Activated B cell treated with CpG ODN at 0.5 μM for 24 hours (primary cell): ENCODE measurements around the gene UFC1. TPM values are rescaled to one million over a fixed set of nuclear protein-coding genes. Genes with fewer than 3 reads are reported as not detected.

Experiments
- ATAC-seq: fragments of 200-7000 bp; cut with Tn5 transposase; one replicate; pipeline ENCODE4 v1.10.0; 2021; ENCODE audit warnings: low read depth, mild to moderate bottlenecking, moderate library complexity
- CTCF ChIA-PET: fragments of 350-600 bp; sonication (Branson Sonifier 250); formaldehyde crosslinking; loops from one replicate; lab custom pipeline; 2021; ENCODE audit warnings: antibody characterized with exemption; lab: Charles Lee
- POLR2A ChIA-PET: fragments of 350-600 bp; sonication (Branson Sonifier 250); formaldehyde crosslinking; loops from one replicate; lab custom pipeline; 2021; ENCODE audit warnings: antibody characterized with exemption; lab: Charles Lee
- DNase-seq: peaks from one replicate; pipeline ENCODE4 v3.0.0; 2022
- H3K27ac Mint-ChIP-seq: one replicate; pipeline ENCODE4 v1.8.0; 2020; ENCODE audit warnings: mixed read lengths
- H3K27me3 Mint-ChIP-seq: one replicate; pipeline ENCODE4 v1.8.0; 2021; ENCODE audit warnings: mixed read lengths
- H3K36me3 Mint-ChIP-seq: one replicate; pipeline ENCODE4 v1.8.0; 2021; ENCODE audit warnings: low read depth, mixed read lengths
- H3K4me1 Mint-ChIP-seq: one replicate; pipeline ENCODE4 v1.8.0; 2021; ENCODE audit warnings: mixed read lengths
- H3K4me3 Mint-ChIP-seq: one replicate; pipeline ENCODE4 v1.8.0; 2020; ENCODE audit warnings: mild to moderate bottlenecking, mixed read lengths
- H3K9me3 Mint-ChIP-seq: one replicate; pipeline ENCODE4 v1.8.0; 2020; ENCODE audit warnings: mixed read lengths
- intact Hi-C: fragments of 100-400 bp; cut with micrococcal nuclease; formaldehyde crosslinking; loops from one replicate; pipeline ENCODE4 v1.15.1; 2024
- total RNA-seq: library from RNA; stranded (reverse); gene quantifications from 2 replicates; pipeline ENCODE4 v1.2.3, GENCODE V29; 2022
- TF ChIP-seq, protein P1 (sequence below): fragments of 200-600 bp; IDR thresholded peaks from one replicate; pipeline ENCODE4 v1.8.0; 2022; ENCODE audit warnings: antibody characterized with exemption, mild to moderate bottlenecking

Gene UFC1
- total RNA-seq, 1 donor from 2014 or later: 107 TPM

DNA sequence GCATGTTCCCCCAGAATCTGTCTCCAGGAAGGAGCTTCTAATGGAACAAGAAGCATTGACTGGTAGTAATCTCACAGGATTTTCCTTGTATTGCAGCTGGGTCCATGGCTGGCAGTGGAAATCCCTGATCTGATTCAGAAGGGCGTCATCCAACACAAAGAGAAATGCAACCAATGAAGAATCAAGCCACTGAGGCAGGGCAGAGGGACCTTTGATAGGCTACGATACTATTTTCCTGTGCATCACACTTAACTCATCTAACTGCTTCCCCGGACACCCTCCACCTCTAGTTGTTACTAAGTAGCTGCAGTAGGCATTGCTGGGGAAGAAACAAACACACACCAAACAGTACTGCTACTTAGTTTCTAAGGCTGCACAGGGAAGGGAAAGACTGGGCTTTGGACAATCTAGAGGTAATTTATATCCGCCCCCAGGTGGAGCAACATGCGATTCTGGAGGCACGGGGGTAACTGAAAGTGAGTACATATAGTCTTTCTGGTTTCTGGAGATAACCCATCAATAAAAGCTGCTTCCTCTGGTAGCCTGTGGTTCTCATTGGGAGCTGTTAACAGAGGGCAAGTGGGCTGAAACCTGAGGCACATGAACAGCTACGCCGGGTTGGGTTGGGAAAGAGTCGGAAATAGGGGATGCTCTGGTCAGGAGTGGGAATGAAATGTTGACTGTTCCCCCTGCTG, 4.7 kb downstream of the UFC1 start:
- no peak for DNase-seq
- Mint-ChIP-seq H3K27ac (peak overlapping the region; percentile 91), H3K36me3 (peaks cover 61% of the 10 kb centered on the region), H3K27me3 (no peaks in the 10 kb centered on the region), H3K4me3 (peak overlapping the region; percentile 93), H3K4me1 (peaks cover 55% of the 10 kb centered on the region), H3K9me3 (no peaks in the 10 kb centered on the region)
- ChIA-PET POLR2A (interaction anchor here (0.6 to 3.2 kb wide), 7 partner anchors 9 to 168 kb away, joined by 3 to 13 read pairs (median 4); partner anchors contain the start of genes B4GALT3, DEDD, NDUFS2 and TSTD1), CTCF (interaction anchor here (1.1 kb wide), 1 partner anchor 160 kb away, joined by 3 read pairs; no protein-coding TSS in a partner anchor)
- TF ChIP-seq, protein P1, sequence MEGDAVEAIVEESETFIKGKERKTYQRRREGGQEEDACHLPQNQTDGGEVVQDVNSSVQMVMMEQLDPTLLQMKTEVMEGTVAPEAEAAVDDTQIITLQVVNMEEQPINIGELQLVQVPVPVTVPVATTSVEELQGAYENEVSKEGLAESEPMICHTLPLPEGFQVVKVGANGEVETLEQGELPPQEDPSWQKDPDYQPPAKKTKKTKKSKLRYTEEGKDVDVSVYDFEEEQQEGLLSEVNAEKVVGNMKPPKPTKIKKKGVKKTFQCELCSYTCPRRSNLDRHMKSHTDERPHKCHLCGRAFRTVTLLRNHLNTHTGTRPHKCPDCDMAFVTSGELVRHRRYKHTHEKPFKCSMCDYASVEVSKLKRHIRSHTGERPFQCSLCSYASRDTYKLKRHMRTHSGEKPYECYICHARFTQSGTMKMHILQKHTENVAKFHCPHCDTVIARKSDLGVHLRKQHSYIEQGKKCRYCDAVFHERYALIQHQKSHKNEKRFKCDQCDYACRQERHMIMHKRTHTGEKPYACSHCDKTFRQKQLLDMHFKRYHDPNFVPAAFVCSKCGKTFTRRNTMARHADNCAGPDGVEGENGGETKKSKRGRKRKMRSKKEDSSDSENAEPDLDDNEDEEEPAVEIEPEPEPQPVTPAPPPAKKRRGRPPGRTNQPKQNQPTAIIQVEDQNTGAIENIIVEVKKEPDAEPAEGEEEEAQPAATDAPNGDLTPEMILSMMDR: no peak
- ATAC-seq: no peak
- intact Hi-C loops: loop anchor here (1.0 to 2.0 kb wide), 4 partner anchors 34 to 113 kb away; partner anchors contain the start of genes NIT1, PFDN2 and USF1

DNA sequence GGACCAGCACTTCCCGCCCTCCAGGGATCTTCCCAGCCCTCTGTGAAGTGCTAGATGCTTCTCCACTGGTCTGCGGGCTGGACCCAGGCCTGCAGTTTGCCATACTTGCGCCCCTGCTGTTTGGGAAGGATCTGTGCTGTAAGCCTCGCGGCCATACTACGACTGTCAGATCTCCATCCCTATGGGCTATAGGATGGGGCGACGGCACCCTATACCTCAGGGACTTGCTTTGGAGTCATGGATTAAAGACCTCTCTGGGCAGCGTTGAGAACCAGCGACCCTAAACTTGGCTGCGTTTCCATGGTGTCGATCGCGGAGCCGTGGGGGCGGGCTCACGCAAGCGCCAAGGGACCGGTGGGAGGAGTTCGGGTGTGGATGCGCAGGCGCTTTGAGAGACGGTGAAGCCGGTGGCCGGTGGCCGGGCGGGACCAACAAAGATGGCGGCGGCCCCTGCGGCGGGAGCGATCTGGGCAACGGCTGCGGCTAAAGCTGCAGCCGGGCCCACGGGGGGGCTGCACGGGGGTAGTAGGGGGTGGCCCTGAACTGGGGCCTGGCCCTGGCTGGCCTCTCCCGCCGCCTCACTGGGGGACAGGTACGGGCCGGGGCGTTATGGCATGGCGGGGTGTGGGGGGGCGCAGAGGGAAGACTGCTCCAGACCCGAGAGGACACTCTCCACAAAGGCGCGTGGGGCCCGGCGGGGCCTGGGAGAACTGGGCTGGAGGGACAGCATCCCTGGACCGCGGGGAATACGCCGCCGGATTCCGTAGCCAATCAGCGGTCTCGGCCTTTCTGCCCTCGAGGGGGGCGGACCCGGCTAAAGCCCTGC, 5.5 kb downstream of the UFC1 start, which contains the start of gene USP21:
Gene USP21, plus strand, starts transcription at position 414 of the 826 bp plus-strand sequence. CDS start 1,141 bp downstream, outside the sequence.
- Mint-ChIP-seq H3K36me3 (peaks cover 61% of the 10 kb centered on the region), H3K27me3 (no peaks in the 10 kb centered on the region), H3K4me1 (peaks cover 48% of the 10 kb centered on the region), H3K9me3 (no peaks in the 10 kb centered on the region), H3K4me3 (peak within 1 kb of the TSS; percentile 93), H3K27ac (peak within 1 kb of the TSS; percentile 91)
- TF ChIP-seq, protein P1: no peak
- ATAC-seq: peak; percentile 95
- POLR2A ChIA-PET: interaction anchor here (0.6 to 3.2 kb wide), 5 partner anchors 8 to 169 kb away, joined by 3 to 13 read pairs (median 4); partner anchors contain the start of genes DEDD, NDUFS2 and TSTD1
- intact Hi-C loops: loop anchor here (1.0 to 2.0 kb wide), 4 partner anchors 33 to 114 kb away; partner anchors contain the start of genes NIT1, PFDN2 and USF1
- peak; percentile 93 for DNase-seq
- CTCF ChIA-PET: no interaction called here

DNA sequence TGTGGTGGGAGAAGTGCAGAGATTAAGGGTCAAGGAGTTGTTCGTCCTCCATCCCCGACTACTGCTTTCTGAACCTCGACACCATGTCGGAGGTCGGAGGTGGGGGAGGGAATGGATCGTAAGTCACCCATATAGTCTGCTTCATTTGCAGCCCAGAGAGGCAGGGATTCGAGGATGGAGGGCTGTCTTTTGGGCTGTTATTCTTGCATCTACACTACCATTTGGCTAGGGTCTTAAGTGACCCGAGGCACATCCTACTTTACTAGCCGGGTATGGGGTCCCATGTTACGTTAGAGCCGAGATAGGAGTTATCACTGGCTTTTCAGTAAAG, 6.1 kb downstream of the UFC1 start:
- H3K27ac Mint-ChIP-seq: peak overlapping the region; percentile 91
- H3K9me3 Mint-ChIP-seq: no peaks in the 10 kb centered on the region
- H3K4me3 Mint-ChIP-seq: peak overlapping the region; percentile 93
- ChIA-PET POLR2A (interaction anchor here (3.2 kb wide), 1 partner anchor 42 kb away, joined by 13 read pairs; the partner anchor contains the start of gene NDUFS2), CTCF (no interaction called here)
- peaks cover 45% of the 10 kb centered on the region for H3K4me1 Mint-ChIP-seq
- intact Hi-C loops: loop anchor here (1.0 to 2.0 kb wide), 4 partner anchors 32 to 115 kb away; partner anchors contain the start of genes NIT1, PFDN2 and USF1
- TF ChIP-seq, protein P1: no peak
- DNase-seq (no peak), ATAC-seq (no peak)
- no peaks in the 10 kb centered on the region for H3K27me3 Mint-ChIP-seq
- peaks cover 64% of the 10 kb centered on the region for H3K36me3 Mint-ChIP-seq

DNA sequence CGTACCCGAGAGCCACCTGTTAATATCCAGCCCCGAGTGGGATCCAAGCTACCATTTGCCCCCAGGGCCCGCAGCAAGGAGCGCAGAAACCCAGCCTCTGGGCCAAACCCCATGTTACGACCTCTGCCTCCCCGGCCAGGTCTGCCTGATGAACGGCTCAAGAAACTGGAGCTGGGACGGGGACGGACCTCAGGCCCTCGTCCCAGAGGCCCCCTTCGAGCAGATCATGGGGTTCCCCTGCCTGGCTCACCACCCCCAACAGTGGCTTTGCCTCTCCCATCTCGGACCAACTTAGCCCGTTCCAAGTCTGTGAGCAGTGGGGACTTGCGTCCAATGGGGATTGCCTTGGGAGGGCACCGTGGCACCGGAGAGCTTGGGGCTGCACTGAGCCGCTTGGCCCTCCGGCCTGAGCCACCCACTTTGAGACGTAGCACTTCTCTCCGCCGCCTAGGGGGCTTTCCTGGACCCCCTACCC, 6.9 kb downstream of the UFC1 start:
- Mint-ChIP-seq H3K36me3 (peaks cover 69% of the 10 kb centered on the region), H3K9me3 (no peaks in the 10 kb centered on the region), H3K4me3 (peak overlapping the region; percentile 93), H3K27me3 (no peaks in the 10 kb centered on the region), H3K4me1 (peaks cover 44% of the 10 kb centered on the region), H3K27ac (no peak overlapping the region)
- ChIA-PET CTCF (no interaction called here), POLR2A (no interaction called here)
- no peak for ATAC-seq
- TF ChIP-seq, protein P1: no peak
- no peak for DNase-seq
- intact Hi-C loops: no loop called here
